Stimulated activated CD8-positive, alpha-beta memory T cell treated with anti-CD3 and anti-CD28 coated beads, Interleukin-15, amount 100 ng/mL, for 24 hours (primary cell): Measurements from ENCODE around the gene CEBPG.

ENCODE experiments used
- DNase-seq: peaks from one replicate; pipeline ENCODE4 v3.0.0-alpha.2; 2020; ENCODE audit warnings: low read depth

The CEBPG gene

GRCh38 chr19:33350538-33351309 lies 22.8 kb upstream of the CEBPG start:
- DNase-seq = no peak

- DNase-seq = no peak
These were observed 18.0 kb upstream of the CEBPG start for GRCh38 chr19:33355535-33355934.

GRCh38 chr19:33357556-33357955 lies 16.0 kb upstream of the CEBPG start:
- DNase-seq = no peak

- DNase-seq = no peak
These were observed 15.1 kb upstream of the CEBPG start for GRCh38 chr19:33358408-33358807.

GRCh38 chr19:33359581-33359980 lies 13.9 kb upstream of the CEBPG start:
- DNase-seq = no peak

- DNase-seq = no peak
These were observed 10.8 kb upstream of the CEBPG start for GRCh38 chr19:33362508-33363228.

- DNase-seq = no peak
These were observed 10.0 kb upstream of the CEBPG start for GRCh38 chr19:33363476-33363875.

GRCh38 chr19:33365691-33366090 lies 7.8 kb upstream of the CEBPG start:
- no peak for DNase-seq

GRCh38 chr19:33366127-33366526 lies 7.4 kb upstream of the CEBPG start:
- DNase-seq = no peak

GRCh38 chr19:33366897-33367296 lies 6.6 kb upstream of the CEBPG start:
- DNase-seq = no peak

- DNase-seq = no peak
These were observed 5.2 kb upstream of the CEBPG start for GRCh38 chr19:33368074-33368864.

- no peak for DNase-seq
These were observed 2.7 kb upstream of the CEBPG start for GRCh38 chr19:33370783-33371182.

- no peak for DNase-seq
These were observed 766 bp downstream of the CEBPG start for GRCh38 chr19:33374236-33374714.

GRCh38 chr19:33375156-33375836 lies 1.8 kb downstream of the CEBPG start:
- DNase-seq = no peak

GRCh38 chr19:33375837-33376159 lies 2.3 kb downstream of the CEBPG start:
- DNase-seq = no peak

GRCh38 chr19:33376423-33376822 lies 2.9 kb downstream of the CEBPG start:
- DNase-seq = no peak

GRCh38 chr19:33376941-33377557 lies 3.5 kb downstream of the CEBPG start:
- no peak for DNase-seq

- DNase-seq = no peak
These were observed 4.3 kb downstream of the CEBPG start for GRCh38 chr19:33377586-33378475.

GRCh38 chr19:33379151-33379829 lies 5.8 kb downstream of the CEBPG start:
- no peak for DNase-seq

GRCh38 chr19:33381101-33381500 lies 7.6 kb downstream of the CEBPG start:
- DNase-seq = no peak
